LNCAP (cell line): ENCODE measurements around the gene TNS1.

ENCODE experiments used
- TF ChIP-seq, protein P1 (sequence below): fragments of 450-650 bp; IDR thresholded peaks from 2 replicates; pipeline ENCODE4 v1.5.1; 2017; ENCODE audit warnings: mild to moderate bottlenecking

TNS1 gene

DNA sequence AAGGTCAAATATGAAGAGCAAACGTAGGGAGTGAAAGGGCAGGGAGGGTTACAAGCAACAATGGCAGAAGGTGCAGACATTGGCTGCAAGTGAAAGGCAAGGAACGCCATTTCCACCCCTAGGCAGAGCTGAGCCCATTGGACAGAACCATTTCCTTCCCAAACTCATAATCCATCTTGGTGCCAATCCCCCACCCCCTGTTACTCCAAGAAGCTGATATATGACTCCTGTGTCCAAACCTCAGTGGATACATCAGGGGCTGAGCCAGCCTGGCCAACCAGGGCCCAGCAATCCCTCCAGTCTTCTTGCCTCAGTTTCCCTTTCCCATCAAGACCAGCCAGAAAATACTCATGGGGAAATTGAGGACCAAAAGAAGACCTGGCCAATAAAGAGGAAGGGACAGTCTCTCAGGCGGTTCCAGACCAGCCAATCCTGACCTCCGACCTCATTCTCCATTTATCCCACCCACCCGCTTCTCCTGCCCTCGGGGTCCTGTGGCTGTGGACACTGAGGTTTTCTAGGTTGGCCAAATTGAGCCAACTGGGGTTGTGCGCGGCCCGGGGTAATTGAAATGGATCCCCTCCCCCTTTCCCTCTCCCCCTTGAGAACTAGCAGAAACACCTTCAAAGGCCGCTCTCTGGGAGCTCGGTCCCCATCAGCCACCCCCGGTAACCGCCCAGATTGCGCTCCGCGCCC is 24.8 kb downstream of the TNS1 start:
- TF ChIP-seq, protein P1, sequence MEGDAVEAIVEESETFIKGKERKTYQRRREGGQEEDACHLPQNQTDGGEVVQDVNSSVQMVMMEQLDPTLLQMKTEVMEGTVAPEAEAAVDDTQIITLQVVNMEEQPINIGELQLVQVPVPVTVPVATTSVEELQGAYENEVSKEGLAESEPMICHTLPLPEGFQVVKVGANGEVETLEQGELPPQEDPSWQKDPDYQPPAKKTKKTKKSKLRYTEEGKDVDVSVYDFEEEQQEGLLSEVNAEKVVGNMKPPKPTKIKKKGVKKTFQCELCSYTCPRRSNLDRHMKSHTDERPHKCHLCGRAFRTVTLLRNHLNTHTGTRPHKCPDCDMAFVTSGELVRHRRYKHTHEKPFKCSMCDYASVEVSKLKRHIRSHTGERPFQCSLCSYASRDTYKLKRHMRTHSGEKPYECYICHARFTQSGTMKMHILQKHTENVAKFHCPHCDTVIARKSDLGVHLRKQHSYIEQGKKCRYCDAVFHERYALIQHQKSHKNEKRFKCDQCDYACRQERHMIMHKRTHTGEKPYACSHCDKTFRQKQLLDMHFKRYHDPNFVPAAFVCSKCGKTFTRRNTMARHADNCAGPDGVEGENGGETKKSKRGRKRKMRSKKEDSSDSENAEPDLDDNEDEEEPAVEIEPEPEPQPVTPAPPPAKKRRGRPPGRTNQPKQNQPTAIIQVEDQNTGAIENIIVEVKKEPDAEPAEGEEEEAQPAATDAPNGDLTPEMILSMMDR = no peak

DNA sequence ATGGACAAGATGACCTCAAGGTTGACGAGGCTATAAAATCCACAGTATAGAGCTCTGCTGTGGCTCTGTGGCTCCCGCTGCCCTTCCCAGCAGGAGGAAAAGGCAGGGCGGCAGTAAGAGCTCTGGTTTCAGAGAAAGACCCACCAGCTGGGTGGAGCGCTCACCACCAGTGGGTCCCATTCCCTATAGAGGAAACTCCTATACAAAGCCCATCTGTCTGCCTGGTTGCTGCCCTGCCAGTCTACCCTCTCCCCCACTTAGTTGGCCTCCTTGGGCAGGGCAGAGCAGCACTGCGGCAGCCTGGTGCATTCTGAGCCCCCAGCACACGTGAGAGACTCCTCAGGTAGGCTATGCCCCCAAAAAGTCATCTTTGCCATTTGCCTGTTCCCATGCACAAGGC is 26.5 kb downstream of the TNS1 start:
- TF ChIP-seq, protein P1 = no peak

DNA sequence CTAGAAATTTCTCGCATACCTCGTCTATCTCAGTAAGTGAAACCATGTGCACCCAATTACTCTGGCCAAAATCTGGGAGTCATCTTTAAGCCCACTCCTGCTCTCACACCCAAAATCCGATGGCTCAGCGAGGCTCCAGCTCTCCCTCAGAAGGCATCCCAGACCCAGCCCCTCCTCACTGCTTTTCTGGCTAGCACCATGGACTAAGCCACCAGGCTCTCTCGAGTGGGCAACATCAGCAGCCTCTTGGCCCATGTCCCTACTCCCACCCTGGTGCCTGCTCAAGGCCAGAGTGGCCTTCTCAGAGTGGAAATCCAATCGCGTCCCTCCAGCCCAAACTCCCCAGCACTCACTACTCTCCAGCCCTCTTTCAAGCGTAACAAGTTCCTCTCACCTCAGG is 27.2 kb downstream of the TNS1 start:
- TF ChIP-seq, protein P1 = no peak

DNA sequence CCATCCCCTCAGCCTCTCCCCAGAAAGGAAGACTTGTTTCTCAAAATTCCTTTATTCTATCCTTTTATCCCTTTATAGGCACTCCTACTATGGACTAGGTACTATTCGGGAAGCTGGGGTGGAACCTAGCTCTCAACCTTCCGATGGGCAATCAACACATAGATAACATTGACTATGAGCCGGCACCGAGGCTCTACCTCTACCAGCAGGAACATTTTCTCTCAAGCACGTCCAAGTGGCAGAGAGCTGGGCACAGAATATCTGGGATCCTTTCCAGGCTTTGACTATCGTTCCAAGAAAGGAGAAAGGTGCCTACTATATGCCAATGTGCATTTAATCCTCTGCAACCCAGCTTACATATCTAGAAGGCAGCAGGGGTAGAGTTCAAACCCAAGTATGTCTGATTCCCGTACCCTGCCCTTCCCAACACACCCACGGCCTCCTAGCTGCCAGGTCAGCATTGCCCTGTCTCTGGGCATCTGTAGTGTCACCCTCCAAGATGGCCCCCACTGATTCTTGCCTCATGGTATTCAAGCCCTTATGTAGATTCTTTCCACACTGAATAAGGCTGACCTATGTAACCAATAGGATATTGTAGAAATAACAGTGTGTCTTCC is 28.3 kb downstream of the TNS1 start:
- TF ChIP-seq, protein P1 = no peak

DNA sequence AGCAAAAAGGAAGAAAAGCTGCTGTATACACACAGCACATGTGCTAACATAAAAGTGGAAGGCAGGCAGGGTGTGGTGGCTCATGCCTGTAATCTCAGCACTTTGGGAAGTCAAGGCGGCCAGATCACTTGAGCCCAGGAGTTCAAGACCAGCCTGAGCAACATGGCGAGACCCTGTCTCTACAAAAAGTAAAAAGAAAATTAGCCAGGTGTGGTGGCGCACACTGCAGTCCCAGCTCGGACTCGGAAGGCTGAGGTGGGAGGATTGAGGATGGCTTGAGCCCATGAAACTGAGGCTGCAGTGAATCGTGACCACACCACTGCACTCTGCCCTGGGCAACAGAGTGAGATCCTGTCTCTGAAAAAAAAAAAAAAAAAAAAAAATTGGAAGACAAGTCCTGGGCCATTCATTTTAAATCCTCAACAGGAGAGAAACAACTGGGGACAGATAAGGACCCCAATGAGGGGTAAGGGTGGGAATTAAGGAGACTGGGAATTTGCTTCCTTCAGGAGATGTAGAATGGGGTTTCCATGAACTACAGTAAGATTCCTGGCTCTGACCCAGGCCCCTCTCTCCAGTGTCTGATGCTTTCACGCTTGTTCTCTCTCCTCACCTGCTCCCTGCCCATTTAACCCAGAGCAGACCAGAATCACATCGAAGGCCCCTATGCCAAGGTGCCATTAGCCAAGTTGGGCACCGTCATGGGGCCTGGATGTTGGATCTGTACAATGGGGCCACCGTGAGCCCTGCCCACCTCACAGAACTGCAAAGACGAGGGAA is 29.6 kb downstream of the TNS1 start:
- TF ChIP-seq, protein P1 = no peak

DNA sequence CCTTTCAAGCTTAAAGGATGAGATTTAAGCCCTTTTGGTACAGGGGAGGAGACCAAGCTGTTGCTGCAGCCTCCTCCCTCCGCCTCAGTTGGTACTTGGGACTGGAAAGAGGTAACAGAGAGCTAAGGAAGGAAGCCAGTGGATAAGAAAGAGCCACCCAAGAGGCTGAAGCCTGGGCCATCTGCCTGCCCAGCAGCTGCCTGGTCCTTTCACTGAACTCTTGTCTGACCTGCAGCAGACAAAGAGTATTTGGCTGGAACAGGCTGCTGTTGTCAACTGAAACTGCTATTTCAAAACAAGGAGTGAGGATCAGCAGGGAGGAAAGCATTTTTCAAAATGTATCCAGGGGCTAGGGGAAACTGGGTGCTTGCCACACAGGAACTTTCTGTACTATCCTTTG is 30.3 kb downstream of the TNS1 start:
- TF ChIP-seq, protein P1 = no peak

DNA sequence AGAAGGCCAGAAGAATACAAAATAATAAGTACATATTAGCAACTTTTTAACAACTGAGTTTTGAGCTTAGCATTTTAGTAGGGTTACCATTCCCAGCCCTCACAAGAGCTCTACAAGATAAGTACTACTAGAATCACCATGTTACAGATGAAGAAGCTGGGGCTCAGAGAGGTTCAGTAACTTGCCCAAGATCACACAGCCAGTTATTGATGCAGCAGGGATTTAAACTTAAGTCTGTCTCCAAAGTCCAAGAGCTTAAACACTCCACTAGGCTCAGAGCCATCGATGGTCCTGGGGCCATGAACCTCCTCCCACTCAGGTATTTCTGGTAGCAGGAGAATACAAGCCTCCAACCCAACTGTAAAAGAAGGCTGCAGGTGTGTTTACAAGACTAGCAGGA is 30.8 kb downstream of the TNS1 start:
- TF ChIP-seq, protein P1 = no peak
